ENCODE results near the gene ZCCHC7. TPM values are rescaled to one million over a fixed set of nuclear protein-coding genes. Genes with fewer than 3 reads are reported as not detected.

The ZCCHC7 gene
- polyA plus RNA-seq, 4 donors = 4.9 to 15.0 (median 7.9) TPM

DNA sequence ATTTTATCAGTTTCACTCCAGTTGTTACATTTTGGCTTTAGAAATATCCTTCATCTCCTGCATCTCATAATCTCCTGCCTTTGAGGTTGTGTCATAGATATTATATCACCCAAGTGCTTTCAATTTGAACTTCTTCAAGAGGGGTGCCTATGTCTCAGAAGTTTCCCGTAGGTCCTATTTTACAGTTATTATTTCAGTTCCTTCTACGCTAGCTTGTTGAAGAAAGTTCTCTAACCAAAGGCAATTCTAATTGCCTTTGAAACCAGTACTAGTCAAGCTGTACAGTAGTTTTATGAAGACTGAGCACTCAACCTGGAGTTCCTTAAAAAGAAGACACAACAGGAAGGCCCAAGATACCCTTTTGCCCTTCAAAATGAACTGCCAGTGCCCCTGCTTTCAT is 116.4 kb downstream of the ZCCHC7 start:
- Histone ChIP-seq H3K27me3 (ENCODE audit: control insufficient read depth in 3 of 3, insufficient read depth in 3 of 3, low read length in 3 of 3) (no peaks in the 10 kb centered on the region), H3K9me3 (ENCODE audit: control insufficient read depth in 2 of 2, insufficient read depth in 1 of 2, low read depth in 1 of 2, low read length in 1 of 2) (no peaks in the 10 kb centered on the region), H3K4me1 (ENCODE audit: control insufficient read depth in 3 of 3, insufficient read depth in 2 of 3, low read depth in 1 of 3, low read length in 2 of 3) (peaks cover 0 to 1% (median 0%) of the 10 kb centered on the region in 3 donors), H3K36me3 (ENCODE audit: control insufficient read depth in 3 of 3, insufficient read depth in 2 of 3, low read depth in 1 of 3, low read length in 3 of 3) (peaks cover 0 to 1% (median 0%) of the 10 kb centered on the region in 3 donors), H3K27ac (ENCODE audit: low read depth in 1 of 3, low read length in 2 of 3) (no peak overlapping the region), H3K4me3 (ENCODE audit: low read depth in 1 of 3, low read length in 3 of 3) (no peak overlapping the region)
- no peak for FAIRE-seq
- 94 to 98% (median 97%) methylated on average over 2 of the region's 2 CpGs for WGBS, 3 donors
- DNase-seq = no peak

DNA sequence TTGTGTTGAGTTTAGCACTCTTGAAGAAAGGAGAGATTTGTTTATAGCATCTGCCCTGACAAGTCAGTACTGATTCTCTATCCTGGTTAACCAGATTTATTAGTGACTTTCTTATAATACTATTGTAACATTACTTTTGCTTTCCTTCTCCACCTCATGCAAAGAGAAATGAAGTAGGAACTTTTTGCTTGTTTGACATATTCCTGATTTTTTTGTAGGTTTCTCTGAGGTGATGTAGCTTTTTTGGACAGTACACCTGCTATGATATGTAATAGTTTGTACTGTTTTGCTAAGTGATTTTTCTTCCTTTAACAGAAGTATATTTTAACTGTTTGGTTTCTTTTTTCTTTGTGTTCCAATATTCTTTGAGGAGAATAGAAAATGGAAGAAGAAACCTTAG is 117.7 kb downstream of the ZCCHC7 start:
- H3K27me3 ChIP-seq (ENCODE audit: control insufficient read depth in 3 of 3, insufficient read depth in 3 of 3, low read length in 3 of 3) = no peaks in the 10 kb centered on the region
- H3K36me3 ChIP-seq (ENCODE audit: control insufficient read depth in 3 of 3, insufficient read depth in 2 of 3, low read depth in 1 of 3, low read length in 3 of 3) = peaks cover 0 to 1% (median 0%) of the 10 kb centered on the region in 3 donors
- FAIRE-seq = no peak
- no peak overlapping the region for H3K4me3 ChIP-seq (ENCODE audit: low read depth in 1 of 3, low read length in 3 of 3)
- H3K9me3 ChIP-seq (ENCODE audit: control insufficient read depth in 2 of 2, insufficient read depth in 1 of 2, low read depth in 1 of 2, low read length in 1 of 2) = no peaks in the 10 kb centered on the region
- H3K4me1 ChIP-seq (ENCODE audit: control insufficient read depth in 3 of 3, insufficient read depth in 2 of 3, low read depth in 1 of 3, low read length in 2 of 3) = no peaks in the 10 kb centered on the region
- no peak for DNase-seq
- no peak overlapping the region for H3K27ac ChIP-seq (ENCODE audit: low read depth in 1 of 3, low read length in 2 of 3)

DNA sequence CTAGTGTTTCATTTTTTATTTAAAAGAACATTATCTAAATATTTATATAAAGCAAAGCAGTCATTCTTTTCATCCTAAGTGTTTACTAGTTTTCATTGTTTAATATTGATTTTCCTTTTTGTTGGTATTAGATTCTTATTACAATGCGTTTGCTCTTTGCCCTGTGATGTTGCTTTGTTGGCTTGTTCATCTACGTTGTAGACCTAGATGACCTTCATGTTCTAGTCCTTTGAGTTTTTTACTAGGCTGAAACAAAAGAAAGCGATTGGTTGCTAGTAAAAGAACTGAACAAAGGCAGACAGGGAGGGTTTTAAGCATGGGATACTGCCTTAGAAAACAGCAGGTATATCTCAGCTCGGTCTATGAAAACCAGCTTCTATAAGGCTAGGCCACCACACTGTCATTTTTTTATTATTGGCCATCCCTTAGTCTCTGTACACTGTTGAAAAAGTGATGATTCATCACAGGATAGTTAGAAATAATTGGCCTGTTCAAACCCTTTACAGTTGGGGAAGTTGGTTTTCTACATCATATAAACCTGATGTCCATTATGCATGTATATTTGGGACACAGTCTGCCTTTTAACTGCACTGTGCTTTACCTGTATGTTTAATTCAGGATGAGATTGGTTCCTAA is 119.0 kb downstream of the ZCCHC7 start:
- FAIRE-seq = no peak
- no peak overlapping the region for H3K4me3 ChIP-seq (ENCODE audit: low read depth in 1 of 3, low read length in 3 of 3)
- H3K9me3 ChIP-seq (ENCODE audit: control insufficient read depth in 2 of 2, insufficient read depth in 1 of 2, low read depth in 1 of 2, low read length in 1 of 2) = no peaks in the 10 kb centered on the region
- H3K27me3 ChIP-seq (ENCODE audit: control insufficient read depth in 3 of 3, insufficient read depth in 3 of 3, low read length in 3 of 3) = no peaks in the 10 kb centered on the region
- DNase-seq = no peak
- 70 to 84% (median 82%) methylated on average over 4 of the region's 4 CpGs for WGBS, 3 donors
- H3K36me3 ChIP-seq (ENCODE audit: control insufficient read depth in 3 of 3, insufficient read depth in 2 of 3, low read depth in 1 of 3, low read length in 3 of 3) = no peaks in the 10 kb centered on the region
- no peaks in the 10 kb centered on the region for H3K4me1 ChIP-seq (ENCODE audit: control insufficient read depth in 3 of 3, insufficient read depth in 2 of 3, low read depth in 1 of 3, low read length in 2 of 3)
- H3K27ac ChIP-seq (ENCODE audit: low read depth in 1 of 3, low read length in 2 of 3) = no peak overlapping the region

DNA sequence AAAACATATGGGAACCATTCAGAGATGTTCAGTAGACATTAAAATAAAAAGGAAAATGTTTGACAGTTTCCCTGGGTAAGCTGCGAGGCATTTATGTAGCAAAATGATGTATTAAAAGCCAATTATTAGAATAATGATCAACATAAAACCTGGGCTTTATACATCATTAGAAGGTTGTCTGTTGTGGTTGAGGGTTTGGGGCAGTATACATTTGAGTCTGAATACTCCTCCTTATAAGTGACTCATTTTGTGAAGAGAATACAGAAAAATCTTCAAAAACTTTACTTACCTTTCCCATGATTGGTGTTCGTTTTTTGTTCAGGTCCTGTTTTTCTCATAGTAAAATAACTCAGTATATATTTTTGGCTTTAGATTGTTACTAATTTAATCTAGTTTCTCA is 119.5 kb downstream of the ZCCHC7 start:
- 83 to 92% (median 90%) methylated on average over 2 of the region's 2 CpGs for WGBS, 3 donors
- Histone ChIP-seq H3K4me1 (ENCODE audit: control insufficient read depth in 3 of 3, insufficient read depth in 2 of 3, low read depth in 1 of 3, low read length in 2 of 3) (no peaks in the 10 kb centered on the region), H3K27ac (ENCODE audit: low read depth in 1 of 3, low read length in 2 of 3) (no peak overlapping the region), H3K9me3 (ENCODE audit: control insufficient read depth in 2 of 2, insufficient read depth in 1 of 2, low read depth in 1 of 2, low read length in 1 of 2) (no peaks in the 10 kb centered on the region), H3K4me3 (ENCODE audit: low read depth in 1 of 3, low read length in 3 of 3) (no peak overlapping the region), H3K36me3 (ENCODE audit: control insufficient read depth in 3 of 3, insufficient read depth in 2 of 3, low read depth in 1 of 3, low read length in 3 of 3) (no peaks in the 10 kb centered on the region), H3K27me3 (ENCODE audit: control insufficient read depth in 3 of 3, insufficient read depth in 3 of 3, low read length in 3 of 3) (no peaks in the 10 kb centered on the region)
- DNase-seq = no peak
- FAIRE-seq = no peak

GRCh38 chr9:37241340-37241739 is 121.0 kb downstream of the ZCCHC7 start:
- Histone ChIP-seq H3K4me1 (ENCODE audit: control insufficient read depth in 3 of 3, insufficient read depth in 2 of 3, low read depth in 1 of 3, low read length in 2 of 3) (no peaks in the 10 kb centered on the region), H3K9me3 (ENCODE audit: control insufficient read depth in 2 of 2, insufficient read depth in 1 of 2, low read depth in 1 of 2, low read length in 1 of 2) (no peaks in the 10 kb centered on the region), H3K36me3 (ENCODE audit: control insufficient read depth in 3 of 3, insufficient read depth in 2 of 3, low read depth in 1 of 3, low read length in 3 of 3) (no peaks in the 10 kb centered on the region), H3K4me3 (ENCODE audit: low read depth in 1 of 3, low read length in 3 of 3) (no peak overlapping the region), H3K27ac (ENCODE audit: low read depth in 1 of 3, low read length in 2 of 3) (no peak overlapping the region), H3K27me3 (ENCODE audit: control insufficient read depth in 3 of 3, insufficient read depth in 3 of 3, low read length in 3 of 3) (no peaks in the 10 kb centered on the region)
- FAIRE-seq (peak; percentile 26), DNase-seq (no peak)
- 88 to 95% (median 94%) methylated on average over 1 of the region's 1 CpG for WGBS, 3 donors

DNA sequence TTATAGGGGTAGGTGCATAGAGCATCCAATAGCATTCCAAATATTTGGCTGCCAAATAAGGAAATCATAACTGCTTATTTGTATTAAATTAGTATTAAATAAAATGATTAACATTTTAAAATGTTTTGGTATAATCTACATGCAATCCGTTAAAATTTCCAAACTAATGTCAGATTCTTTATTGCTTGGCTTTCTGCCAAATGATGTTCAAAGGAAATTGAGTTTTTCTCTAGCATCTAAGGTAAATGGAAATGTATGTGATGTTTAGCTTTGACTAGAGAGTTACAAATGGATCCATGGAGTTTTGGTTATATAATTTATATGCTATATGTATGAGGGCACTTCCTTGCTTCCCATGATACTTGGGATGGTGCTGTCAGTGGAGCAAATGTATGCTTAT is 121.7 kb downstream of the ZCCHC7 start:
- DNase-seq (no peak), FAIRE-seq (no peak)
- no peaks in the 10 kb centered on the region for H3K4me1 ChIP-seq (ENCODE audit: control insufficient read depth in 3 of 3, insufficient read depth in 2 of 3, low read depth in 1 of 3, low read length in 2 of 3)
- H3K27ac ChIP-seq (ENCODE audit: low read depth in 1 of 3, low read length in 2 of 3) = no peak overlapping the region
- no peaks in the 10 kb centered on the region for H3K9me3 ChIP-seq (ENCODE audit: control insufficient read depth in 2 of 2, insufficient read depth in 1 of 2, low read depth in 1 of 2, low read length in 1 of 2)
- H3K36me3 ChIP-seq (ENCODE audit: control insufficient read depth in 3 of 3, insufficient read depth in 2 of 3, low read depth in 1 of 3, low read length in 3 of 3) = no peaks in the 10 kb centered on the region
- H3K27me3 ChIP-seq (ENCODE audit: control insufficient read depth in 3 of 3, insufficient read depth in 3 of 3, low read length in 3 of 3) = no peaks in the 10 kb centered on the region
- WGBS, 3 donors = 88 to 98% (median 96%) methylated on average over 1 of the region's 1 CpG
- no peak overlapping the region for H3K4me3 ChIP-seq (ENCODE audit: low read depth in 1 of 3, low read length in 3 of 3)

DNA sequence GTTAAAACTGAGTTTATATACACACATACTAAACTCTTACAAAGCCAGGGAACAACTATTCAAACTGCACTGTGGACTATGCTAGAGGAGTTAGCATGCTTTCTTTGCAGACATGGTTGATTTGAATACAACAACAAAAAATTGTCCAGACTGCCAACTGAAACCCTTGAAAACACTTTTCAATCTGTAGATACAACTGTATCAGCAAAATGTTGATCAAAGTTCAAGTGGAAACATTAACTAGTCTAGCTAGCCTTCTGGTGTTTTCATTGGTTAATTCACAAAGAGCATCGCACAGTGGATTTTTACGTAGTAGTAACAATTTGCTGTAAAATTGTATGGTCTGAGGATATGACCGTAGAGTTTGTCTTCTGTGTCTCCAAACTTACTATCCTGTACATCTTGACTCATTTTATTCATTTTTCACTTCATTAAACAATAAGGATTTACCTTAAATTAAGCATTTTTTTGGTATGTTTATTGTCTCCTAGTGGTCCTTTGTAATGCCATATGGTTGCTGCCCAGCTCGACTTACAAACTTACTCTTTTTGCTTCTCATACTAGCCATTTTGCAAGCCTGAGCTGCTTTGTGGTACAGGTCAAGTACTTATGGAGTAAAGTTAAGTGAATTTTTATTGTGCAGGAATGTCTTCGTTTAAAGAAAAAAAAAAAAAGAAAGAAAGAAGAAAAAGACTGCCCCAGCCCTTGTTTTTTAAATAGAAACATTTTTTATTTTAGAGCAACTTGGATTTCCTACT is 123.4 kb downstream of the ZCCHC7 start:
- WGBS, 3 donors = 85 to 93% (median 91%) methylated on average over 5 of the region's 5 CpGs

DNA sequence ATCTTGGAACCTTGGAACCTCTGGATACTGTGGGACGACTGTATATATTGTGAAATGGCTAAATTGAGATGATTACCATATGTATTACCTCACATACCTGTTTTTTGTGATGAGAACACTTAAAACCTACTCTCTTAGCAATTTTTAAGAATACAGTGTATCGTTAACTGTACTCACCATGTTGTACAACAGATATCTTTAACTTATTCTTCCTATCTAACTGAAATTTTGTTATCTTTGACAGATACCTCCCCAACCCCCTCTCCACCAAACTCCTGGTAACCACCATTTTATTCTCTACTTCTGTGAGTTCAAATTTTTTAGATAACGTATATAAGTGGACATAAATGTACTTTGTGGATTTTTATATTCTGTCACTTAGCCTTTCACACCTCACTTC is 126.5 kb downstream of the ZCCHC7 start:
- no peaks in the 10 kb centered on the region for H3K4me1 ChIP-seq (ENCODE audit: control insufficient read depth in 3 of 3, insufficient read depth in 2 of 3, low read depth in 1 of 3, low read length in 2 of 3)
- H3K36me3 ChIP-seq (ENCODE audit: control insufficient read depth in 3 of 3, insufficient read depth in 2 of 3, low read depth in 1 of 3, low read length in 3 of 3) = peaks cover 0 to 5% (median 0%) of the 10 kb centered on the region in 3 donors
- no peaks in the 10 kb centered on the region for H3K27me3 ChIP-seq (ENCODE audit: control insufficient read depth in 3 of 3, insufficient read depth in 3 of 3, low read length in 3 of 3)
- WGBS, 3 donors = 96 to 100% (median 96%) methylated on average over 3 of the region's 3 CpGs
- no peak for DNase-seq
- no peak overlapping the region for H3K4me3 ChIP-seq (ENCODE audit: low read depth in 1 of 3, low read length in 3 of 3)
- H3K27ac ChIP-seq (ENCODE audit: low read depth in 1 of 3, low read length in 2 of 3) = no peak overlapping the region
- FAIRE-seq = no peak
- H3K9me3 ChIP-seq (ENCODE audit: control insufficient read depth in 2 of 2, insufficient read depth in 1 of 2, low read depth in 1 of 2, low read length in 1 of 2) = no peaks in the 10 kb centered on the region

More for the DNA sequence above, 123.4 kb downstream of the ZCCHC7 start:
- Histone ChIP-seq H3K27me3 (ENCODE audit: control insufficient read depth in 3 of 3, insufficient read depth in 3 of 3, low read length in 3 of 3) (no peaks in the 10 kb centered on the region), H3K27ac (ENCODE audit: low read depth in 1 of 3, low read length in 2 of 3) (no peak overlapping the region), H3K4me3 (ENCODE audit: low read depth in 1 of 3, low read length in 3 of 3) (no peak overlapping the region), H3K9me3 (ENCODE audit: control insufficient read depth in 2 of 2, insufficient read depth in 1 of 2, low read depth in 1 of 2, low read length in 1 of 2) (no peaks in the 10 kb centered on the region), H3K36me3 (ENCODE audit: control insufficient read depth in 3 of 3, insufficient read depth in 2 of 3, low read depth in 1 of 3, low read length in 3 of 3) (no peaks in the 10 kb centered on the region), H3K4me1 (ENCODE audit: control insufficient read depth in 3 of 3, insufficient read depth in 2 of 3, low read depth in 1 of 3, low read length in 2 of 3) (no peaks in the 10 kb centered on the region)
- DNase-seq (peak in 1 of 2 donors; percentile 18), FAIRE-seq (no peak)
